Activated effector memory CD4-positive, alpha-beta T cell treated with anti-CD3 and anti-CD28 coated beads, Interleukin-2, amount 50 U/mL, for 16 hours (primary cell): ENCODE data around the gene DOCK3.
A peak's percentile ranks its signal among the peaks of the same experiment; 100 is the strongest.

Source experiments
- DNase-seq: peaks from one replicate; pipeline ENCODE4 v3.0.0-alpha.2; 2020

DOCK3 gene

GRCh38 chr3:50674349-50675178 lies at the start of gene DOCK3:
TSS of gene DOCK3 (plus strand) at chr3:50674927. CDS start at chr3:50675264, 337 bp downstream.
- DNase-seq: peak; percentile 83

- DNase-seq: no peak
Observed at GRCh38 chr3:50625231-50626182, 49.2 kb upstream of the DOCK3 start.

GRCh38 chr3:50626401-50626800 lies 48.3 kb upstream of the DOCK3 start:
- DNase-seq: no peak

GRCh38 chr3:50627407-50628051 lies 47.2 kb upstream of the DOCK3 start:
- DNase-seq: no peak

GRCh38 chr3:50628601-50629000 lies 46.1 kb upstream of the DOCK3 start:
- no peak for DNase-seq

GRCh38 chr3:50630394-50630793 lies 44.3 kb upstream of the DOCK3 start:
- DNase-seq: no peak

GRCh38 chr3:50630877-50631276 lies 43.9 kb upstream of the DOCK3 start:
- no peak for DNase-seq

- no peak for DNase-seq
Observed at GRCh38 chr3:50632450-50632849, 42.3 kb upstream of the DOCK3 start.

GRCh38 chr3:50633230-50633790 lies 41.4 kb upstream of the DOCK3 start:
- no peak for DNase-seq

- DNase-seq: no peak
Observed at GRCh38 chr3:50635066-50635465, 39.7 kb upstream of the DOCK3 start.

- no peak for DNase-seq
Observed at GRCh38 chr3:50637011-50637410, 37.7 kb upstream of the DOCK3 start.

GRCh38 chr3:50637945-50638344 lies 36.8 kb upstream of the DOCK3 start:
- DNase-seq: no peak

- DNase-seq: no peak
Observed at GRCh38 chr3:50639055-50639494, 35.7 kb upstream of the DOCK3 start.

GRCh38 chr3:50642382-50642781 lies 32.3 kb upstream of the DOCK3 start:
- no peak for DNase-seq

GRCh38 chr3:50644561-50644960 lies 30.2 kb upstream of the DOCK3 start:
- no peak for DNase-seq

GRCh38 chr3:50645378-50645777 lies 29.3 kb upstream of the DOCK3 start:
- DNase-seq: no peak

- DNase-seq: no peak
Observed at GRCh38 chr3:50648313-50648712, 26.4 kb upstream of the DOCK3 start.

GRCh38 chr3:50648944-50649343 lies 25.8 kb upstream of the DOCK3 start:
- DNase-seq: no peak

- DNase-seq: no peak
Observed at GRCh38 chr3:50649451-50649931, 25.2 kb upstream of the DOCK3 start.

GRCh38 chr3:50650018-50650417 lies 24.7 kb upstream of the DOCK3 start:
- DNase-seq: no peak

GRCh38 chr3:50651445-50651844 lies 23.3 kb upstream of the DOCK3 start:
- no peak for DNase-seq

- DNase-seq: no peak
Observed at GRCh38 chr3:50651920-50652529, 22.7 kb upstream of the DOCK3 start.
